ENCODE measurements around the gene KIF3B. TPM values are rescaled to one million over a fixed set of nuclear protein-coding genes. Genes with fewer than 3 reads are reported as not detected.
"Not testable (repeated sequence)": the region's sequence is repeated elsewhere in the genome, so short reads cannot be mapped to it uniquely, and the experiment has no call there.

The KIF3B gene
- polyA plus RNA-seq, 10 donors = 10.9 to 16.9 (median 13.2) TPM

DNA sequence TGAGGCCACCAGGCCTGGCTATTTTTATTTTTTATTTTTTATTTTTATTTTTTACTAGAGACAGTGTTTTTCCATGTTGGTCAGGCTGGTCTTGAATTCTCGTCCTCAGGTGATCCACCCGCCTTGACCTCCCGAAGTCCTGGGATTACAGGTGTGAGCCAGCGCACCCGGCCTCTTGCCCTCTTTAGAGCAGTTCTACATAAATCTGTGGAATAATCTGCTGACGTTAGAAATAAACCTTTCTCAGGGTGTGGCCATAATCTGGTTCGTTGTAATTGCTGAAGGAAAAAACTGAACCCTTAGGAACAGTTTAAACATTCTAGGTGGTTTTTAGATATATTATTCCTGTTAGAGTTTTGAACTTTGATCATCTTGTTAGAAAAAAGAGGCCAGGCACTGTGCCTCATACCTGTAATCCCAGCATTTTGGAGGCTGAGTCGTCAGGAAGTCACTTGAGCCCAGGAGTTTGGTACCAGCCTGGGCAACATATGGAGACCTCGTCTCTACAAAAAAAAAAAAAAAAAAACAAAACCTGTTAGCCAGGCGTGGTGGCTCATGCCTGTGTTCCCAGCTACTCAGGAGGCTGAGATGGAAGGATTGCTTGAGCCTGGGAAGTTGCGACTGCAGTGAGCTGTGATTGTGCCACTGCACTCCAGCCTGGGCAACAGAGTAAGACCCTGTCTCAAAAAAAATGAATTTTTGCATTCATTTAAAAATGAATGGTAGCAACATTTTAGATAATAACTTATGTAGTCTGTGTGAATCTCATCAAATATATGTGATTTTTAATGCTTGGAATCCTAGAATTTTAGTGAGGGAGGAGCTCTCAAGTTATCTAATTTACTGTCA, 104.9 kb downstream of the KIF3B start:
- no peak for DNase-seq

DNA sequence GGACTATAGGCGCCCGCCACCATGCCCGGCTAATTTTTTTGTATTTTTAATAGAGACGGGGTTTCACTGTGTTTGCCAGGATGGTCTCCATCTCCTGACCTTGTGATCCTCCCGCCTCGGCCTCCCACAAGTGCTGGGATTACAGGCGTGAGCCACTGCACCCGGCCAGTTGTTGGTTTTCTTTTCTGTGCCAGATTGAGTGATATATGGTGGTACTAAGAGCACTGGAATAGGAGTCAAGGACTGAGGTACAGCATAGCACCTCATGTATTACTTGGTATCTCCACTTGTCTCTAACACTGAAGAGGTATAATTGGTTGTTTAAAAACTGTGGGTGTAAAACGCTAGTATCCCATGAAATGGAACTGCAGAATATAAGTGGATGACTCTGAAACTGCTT, 106.0 kb downstream of the KIF3B start:
- DNase-seq = not testable (repeated sequence)

Other genes with a start within 250 kb of the KIF3B start
- gene HCK, start 225.4 kb upstream of the KIF3B start, polyA plus RNA-seq (ENCODE audit: insufficient read length in 10 of 10) = 1 to 10 TPM; 3.4 to 5.7 (median 4.5) TPM
- gene TM9SF4, start 167.9 kb upstream of the KIF3B start, polyA plus RNA-seq (ENCODE audit: insufficient read length in 10 of 10) = 10 to 100 TPM; 39.8 to 49.9 (median 42.5) TPM
- 10 to 100 TPM; 10.6 to 15.5 (median 12.4) TPM for gene PLAGL2, start 69.9 kb upstream of the KIF3B start, polyA plus RNA-seq (ENCODE audit: insufficient read length in 10 of 10)
- 10 to 100 TPM; 27.6 to 36.5 (median 29.8) TPM for gene POFUT1, start 69.8 kb upstream of the KIF3B start, polyA plus RNA-seq (ENCODE audit: insufficient read length in 10 of 10)
- gene ASXL1, start 80.7 kb downstream of the KIF3B start, polyA plus RNA-seq (ENCODE audit: insufficient read length in 10 of 10) = 10 to 100 TPM; 28.7 to 48.9 (median 38.0) TPM